Heart left ventricle (tissue), 13 donors: ENCODE data around the gene PTPRN2.

ENCODE experiments used
- CTCF ChIP-seq, 12 donors: fragments of 200-600 bp; sonication (generic) in 4 of 12; IDR thresholded peaks; one replicate each; pipeline versions ENCODE4 v1.5.0 to v1.8.0; 2018 to 2022; ENCODE audit warnings: antibody characterized with exemption in 12 of 12, mild to moderate bottlenecking in 5 of 12
- POLR2A ChIP-seq, 2 donors: fragments of 450-650 bp; IDR thresholded peaks; one replicate each; pipeline ENCODE4 v1.6.1; 2017; ENCODE audit warnings: antibody characterized with exemption in 2 of 2, mild to moderate bottlenecking in 2 of 2, moderate library complexity in 2 of 2
- donor health status: ischemic (EF 13 %, LVEDD 7.1; RV severe dilation, severe dysfunction).
- donor health status: DM: no; HTN: yes; CAD: no.
- donor health status: DM: no; HTN: no; CAD: no.
- donor health status: ischemic (EF 25% LVEDD 6.9; RV normal size, moderate dysfunction).
- donor health status: ischemic (EF 25% LVEDD 5.7; RV mildly dilated, moderate dysfunction).
- donor health status: ischemic (EF 35%, LVEDD 5.7; RV mildly dilated, moderate dysfunction).
- donor health status: nonischemic (EF 11% LVEDD 7.7; RV severe dilation, severe dysfunction).
- donor health status: DM: yes; HTN: yes; CAD: no.
- donor health status: PGD.
- donor health status: ischemic (EF 29% LVEDD 5.4; RV normal size, mild dysfunction).
- donor health status: nonischemic (EF 23%, LVEDD 6.1; RV moderate dilation, normal function).

- TF ChIP-seq CTCF (IDR thresholded peaks at IDR 0.05) = no peak
- no peak for TF ChIP-seq POLR2A (IDR thresholded peaks at IDR 0.05)
These were observed 348.9 kb downstream of the PTPRN2 start for GRCh38 chr7:158238616-158239289.
